Measurements from ENCODE around the gene PRMT7. TPM values are rescaled to one million over a fixed set of nuclear protein-coding genes. Genes with fewer than 3 reads are reported as not detected.
A peak's percentile ranks its signal among the peaks of the same experiment; 100 is the strongest.

Gene PRMT7
- polyA plus RNA-seq, 3 donors: 15.0 to 41.1 (median 15.2) TPM

DNA sequence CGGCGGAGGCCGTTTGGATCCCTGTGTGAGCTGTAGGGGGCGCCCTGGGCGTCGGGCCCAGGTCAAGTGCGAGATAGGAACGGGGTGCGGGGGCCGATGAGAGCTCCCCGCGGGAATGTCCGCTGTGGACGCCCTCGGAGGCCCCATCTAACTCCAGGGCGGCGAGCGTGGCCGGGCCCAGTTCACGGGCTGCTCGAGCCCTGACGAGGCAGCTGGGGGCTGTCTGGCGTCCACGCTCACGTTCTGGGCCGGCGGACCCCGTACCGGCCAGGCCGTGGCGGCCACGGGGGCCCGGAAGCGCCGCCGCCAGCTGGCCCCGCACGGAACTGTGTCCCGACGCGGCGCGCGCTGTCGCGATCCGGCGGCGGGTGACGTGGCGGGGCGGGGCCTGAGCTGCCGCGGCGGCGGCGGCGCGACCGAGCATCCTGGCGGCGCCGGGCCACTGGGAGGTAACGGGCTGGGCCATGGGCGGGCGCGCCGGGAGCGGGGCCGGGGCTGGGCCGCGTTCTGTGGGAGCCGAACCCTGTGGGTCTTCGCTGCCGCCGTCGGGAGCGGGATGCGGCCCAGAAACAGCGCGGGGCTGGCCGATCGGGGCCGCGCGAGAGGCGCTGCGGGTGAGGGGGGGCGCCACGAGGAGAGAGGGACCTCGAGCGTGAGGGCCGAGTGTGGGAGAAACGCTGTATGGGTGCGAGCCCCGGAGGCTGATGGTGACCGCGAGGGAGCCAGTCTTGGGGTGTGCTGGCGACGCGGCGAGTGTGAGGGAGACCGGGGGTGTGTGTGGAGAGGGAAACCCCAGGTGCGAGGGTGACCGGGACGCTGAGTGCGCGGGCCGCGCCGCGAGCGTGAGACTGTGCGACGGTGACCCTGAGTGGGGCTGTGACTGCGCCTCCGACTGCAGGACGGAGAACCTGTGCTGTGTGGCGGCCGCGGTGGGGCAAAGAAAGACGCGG is 46.4 kb upstream of the PRMT7 start, which contains the start of gene SLC7A6:
Gene SLC7A6 (plus strand): TSS at position 399 of the 950 bp plus-strand sequence. CDS start 10,201 bp downstream, outside the sequence.
- Histone ChIP-seq H2AFZ (ENCODE audit: insufficient read depth, low read depth, low read length, poor library complexity, severe bottlenecking) (peak within 1 kb of the TSS; percentile 89), H3K36me3 (replicated peaks in 1 of 2; ENCODE audit: control insufficient read depth in 1 of 2, insufficient read depth in 2 of 2, low read length in 2 of 2) (peaks cover 15 to 35% of the 10 kb centered on the region in 2 donors), H3K4me3 (replicated peaks in 1 of 3; ENCODE audit: low read depth in 2 of 3, low read length in 3 of 3) (peak within 1 kb of the TSS; percentile 73 to 83 (median 79)), H3K4me1 (ENCODE audit: control insufficient read depth in 1 of 2, insufficient read depth in 2 of 2, low read length in 2 of 2) (peaks cover 24 to 28% of the 10 kb centered on the region in 2 donors), H3K4me2 (replicated peaks; ENCODE audit: extremely low read depth, low read length, poor library complexity, severe bottlenecking) (peak within 1 kb of the TSS; percentile 97), H3K27me3 (ENCODE audit: control insufficient read depth in 2 of 2, insufficient read depth in 2 of 2, low read length in 2 of 2) (no peaks in the 10 kb centered on the region), H3K9ac (ENCODE audit: insufficient read depth, low read length, poor library complexity, severe bottlenecking) (peak within 1 kb of the TSS; percentile 87), H3K9me3 (replicated peaks in 1 of 2; ENCODE audit: control insufficient read depth in 1 of 2, insufficient read depth in 1 of 2, low read length in 2 of 2) (no peaks in the 10 kb centered on the region), H3K27ac (ENCODE audit: low read depth in 1 of 2, low read length in 2 of 2) (peak within 1 kb of the TSS; percentile 82 to 89), H3K79me2 (ENCODE audit: insufficient read depth, low read length) (peaks cover 49% of the 10 kb centered on the region), H4K20me1 (ENCODE audit: insufficient read depth, low read length) (peaks cover 34% of the 10 kb centered on the region)
- intact Hi-C loops (cut with micrococcal nuclease): loop anchor here (5.0 kb wide), 2 partner anchors 48 to 63 kb away; partner anchors contain the start of genes PRMT7 (in 2 of the 2) and SLC7A6OS (in 2 of the 2)
- Mint-ChIP-seq H3K27me3 (ENCODE audit: low read depth in 3 of 3) (peaks cover 0 to 3% (median 0%) of the 10 kb centered on the region in 3 donors), H3K4me3 (peak within 1 kb of the TSS; percentile 97 to 99), H3K4me1 (peaks cover 28% of the 10 kb centered on the region), H3K27ac (peak within 1 kb of the TSS; percentile 88 to 96 (median 96)), H3K9me3 (no peaks in the 10 kb centered on the region), H3K36me3 (peaks cover 15 to 33% of the 10 kb centered on the region in 2 donors)
- TF ChIP-seq, protein P1, sequence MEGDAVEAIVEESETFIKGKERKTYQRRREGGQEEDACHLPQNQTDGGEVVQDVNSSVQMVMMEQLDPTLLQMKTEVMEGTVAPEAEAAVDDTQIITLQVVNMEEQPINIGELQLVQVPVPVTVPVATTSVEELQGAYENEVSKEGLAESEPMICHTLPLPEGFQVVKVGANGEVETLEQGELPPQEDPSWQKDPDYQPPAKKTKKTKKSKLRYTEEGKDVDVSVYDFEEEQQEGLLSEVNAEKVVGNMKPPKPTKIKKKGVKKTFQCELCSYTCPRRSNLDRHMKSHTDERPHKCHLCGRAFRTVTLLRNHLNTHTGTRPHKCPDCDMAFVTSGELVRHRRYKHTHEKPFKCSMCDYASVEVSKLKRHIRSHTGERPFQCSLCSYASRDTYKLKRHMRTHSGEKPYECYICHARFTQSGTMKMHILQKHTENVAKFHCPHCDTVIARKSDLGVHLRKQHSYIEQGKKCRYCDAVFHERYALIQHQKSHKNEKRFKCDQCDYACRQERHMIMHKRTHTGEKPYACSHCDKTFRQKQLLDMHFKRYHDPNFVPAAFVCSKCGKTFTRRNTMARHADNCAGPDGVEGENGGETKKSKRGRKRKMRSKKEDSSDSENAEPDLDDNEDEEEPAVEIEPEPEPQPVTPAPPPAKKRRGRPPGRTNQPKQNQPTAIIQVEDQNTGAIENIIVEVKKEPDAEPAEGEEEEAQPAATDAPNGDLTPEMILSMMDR (IDR thresholded peaks at IDR 0.05): peak; percentile 85
- WGBS (ENCODE audit: insufficient coverage): under 1% methylated on average over 119 of the region's 123 CpGs
- peak; percentile 64 to 75 (median 75) for DNase-seq

Data from CD14-positive monocyte (primary cell).